HepG2 (cell line): ENCODE results near the gene MX2. TPM values are rescaled to one million over a fixed set of nuclear protein-coding genes. Genes with fewer than 3 reads are reported as not detected.
A peak's percentile ranks its signal among the peaks of the same experiment; 100 is the strongest.

Experiments used
- BCLAF1 ChIP-seq: fragments of 450-650 bp; IDR thresholded peaks from 2 replicates; pipeline ENCODE4 v1.6.1; 2017; ENCODE audit warnings: mild to moderate bottlenecking
- E2F1 ChIP-seq: sonication (generic); formaldehyde crosslinking; IDR thresholded peaks from 2 replicates; pipeline ENCODE4 v1.5.0; 2020; ENCODE audit warnings: missing genetic modification reagents
- GLI4 ChIP-seq: sonication (generic); formaldehyde crosslinking; IDR thresholded peaks from 2 replicates; pipeline ENCODE4 v1.5.1; 2020; ENCODE audit warnings: missing genetic modification reagents, mild to moderate bottlenecking, moderate library complexity, borderline replicate concordance
- KDM6A ChIP-seq: IDR thresholded peaks from 2 replicates; pipeline ENCODE4 v1.6.1; 2016; ENCODE audit warnings: low read depth
- LRRFIP1 ChIP-seq: sonication (generic); formaldehyde crosslinking; conservative IDR thresholded peaks from 2 replicates; pipeline ENCODE4 v1.4.0; 2020; ENCODE audit warnings: missing genetic modification reagents
- MAFK ChIP-seq, 2 experiments: IDR thresholded peaks in 1 of 2; conservative IDR thresholded peaks in 1 of 2; 2 replicates each; pipeline ENCODE4 v1.6.1; 2011; ENCODE audit warnings: improper control_type of control experiment in 2 of 2, low read length in 2 of 2
- MTA3 ChIP-seq: sonication (generic); formaldehyde crosslinking; IDR thresholded peaks from 2 replicates; pipeline ENCODE4 v1.4.0; 2020; ENCODE audit warnings: missing genetic modification reagents
- MYC ChIP-seq: sonication (generic); formaldehyde crosslinking; IDR thresholded peaks from 2 replicates; pipeline ENCODE4 v1.9.0; 2021; ENCODE audit warnings: missing genetic modification reagents, borderline replicate concordance
- PITX1 ChIP-seq: sonication (generic); formaldehyde crosslinking; IDR thresholded peaks from 2 replicates; pipeline ENCODE4 v1.5.1; 2020; ENCODE audit warnings: mild to moderate bottlenecking, missing genetic modification reagents
- SOX6 ChIP-seq, 2 experiments: fragments of 450-650 bp in 1 of 2; sonication (generic) in 1 of 2; formaldehyde crosslinking in 1 of 2; IDR thresholded peaks; 2 replicates each; pipeline versions ENCODE4 v1.4.0 to v1.6.1; 2017 to 2020; ENCODE audit warnings: antibody characterized with exemption in 1 of 2, mild to moderate bottlenecking in 1 of 2, missing genetic modification reagents in 1 of 2
- TAF15 ChIP-seq: fragments of 200-400 bp; formaldehyde crosslinking; IDR thresholded peaks from one replicate; pipeline ENCODE4 v1.6.1; 2018; ENCODE audit warnings: mild to moderate bottlenecking, low read depth, low read length; ENCODE audit not compliant: poor library complexity, severe bottlenecking
- ZBTB14 ChIP-seq: sonication (generic); formaldehyde crosslinking; IDR thresholded peaks from 2 replicates; pipeline ENCODE4 v1.4.0; 2020; ENCODE audit warnings: missing genetic modification reagents
- ZBTB7B ChIP-seq: sonication (generic); formaldehyde crosslinking; IDR thresholded peaks from 2 replicates; pipeline ENCODE4 v1.4.0; 2020; ENCODE audit warnings: missing genetic modification reagents
- ZC3H4 ChIP-seq: sonication (generic); formaldehyde crosslinking; IDR thresholded peaks from 2 replicates; pipeline ENCODE4 v1.4.0; 2020; ENCODE audit warnings: missing genetic modification reagents, borderline replicate concordance
- ZMAT3 ChIP-seq: sonication (generic); formaldehyde crosslinking; conservative IDR thresholded peaks from 2 replicates; pipeline ENCODE4 v1.7.0; 2021; ENCODE audit warnings: missing genetic modification reagents
- ZNF205 ChIP-seq: IDR thresholded peaks from 2 replicates; pipeline ENCODE4 v1.6.1; 2018; ENCODE audit warnings: missing biosample characterization, missing genetic modification reagents
- ZNF33B ChIP-seq: sonication (generic); formaldehyde crosslinking; IDR thresholded peaks from 2 replicates; pipeline ENCODE4 v1.5.1; 2020; ENCODE audit warnings: mild to moderate bottlenecking, missing genetic modification reagents
- ZNF564 ChIP-seq: sonication (generic); formaldehyde crosslinking; IDR thresholded peaks from 2 replicates; pipeline ENCODE4 v1.8.1; 2023; ENCODE audit warnings: mild to moderate bottlenecking, missing genetic modification reagents
- ZNF740 ChIP-seq: sonication (generic); formaldehyde crosslinking; IDR thresholded peaks from 2 replicates; pipeline ENCODE4 v1.4.0; 2020; ENCODE audit warnings: missing genetic modification reagents
- ZNF749 ChIP-seq: sonication (generic); formaldehyde crosslinking; IDR thresholded peaks from 2 replicates; pipeline ENCODE4 v1.8.0; 2022; ENCODE audit warnings: mild to moderate bottlenecking, missing genetic modification reagents, moderate library complexity, borderline replicate concordance
- polyA plus RNA-seq, 8 experiments: library from polyadenylated mRNA; depleted of rRNA in 3 of 8; stranded (reverse) in 7 of 8; unstranded in 1 of 8; fragments of >200 nt; fragmentation: Illumina TruSeq in 4 of 8; extraction: Trizol in 4 of 8; gene quantifications; 2 replicates each; pipeline versions ENCODE4 v1.2.1 to v1.2.3, GENCODE V29; 2011 to 2016; ENCODE audit warnings: low read depth in 4 of 8, missing spikeins in 1 of 8, mixed read lengths in 1 of 8; ENCODE audit not compliant: insufficient read depth in 1 of 8
- total RNA-seq, 5 experiments: library from RNA; depleted of rRNA; stranded (reverse); fragments of >200 nt; fragmentation: Illumina TruSeq; extraction: Trizol; gene quantifications; 2 replicates each; pipeline ENCODE4 v1.2.3, GENCODE V29; 2016; ENCODE audit warnings: low read depth in 1 of 5

MX2 gene
- total and polyA plus RNA-seq, 2 of the 13 experiments (the other 11 are each of a cell fraction or from before 2014, with no cell fraction given) = 24.0 to 35.7 TPM

- TF ChIP-seq LRRFIP1 (no peak), E2F1 (no peak), KDM6A (peak; percentile 96), ZNF33B (CRISPR knock-in tag) (no peak), MYC (CRISPR knock-in tag) (peak; percentile 72), ZNF740 (CRISPR knock-in tag) (no peak), ZNF749 (CRISPR knock-in tag) (0 out of 2 replicates have a peak, but pooled peaks have one; percentile 8), ZBTB7B (peak; percentile 39; the same call in 1 of the 2 replicates), MTA3 (CRISPR knock-in tag) (no peak), TAF15 (no peak), ZMAT3 (peak; percentile 87; the same call in 1 of the 2 replicates), GLI4 (no peak), ZNF564 (CRISPR knock-in tag) (peak; percentile 45; the same call in 1 of the 2 replicates), BCLAF1 (no peak), MAFK (conservative IDR thresholded peaks at IDR 0.05 in 1 of 2, IDR thresholded peaks at IDR 0.05 in 1 of 2; ENCODE audit: low read length in 2 of 2) (peak; percentile 64 to 70; a peak in 3 of 4 replicates), ZNF205 (CRISPR knock-in tag) (no peak; the same call in 1 of the 2 replicates), SOX6 (IDR thresholded peaks at IDR 0.05) (no peak), SOX6 (CRISPR knock-in tag; IDR thresholded peaks at IDR 0.05) (peak; percentile 98), ZBTB14 (CRISPR knock-in tag) (no peak), ZC3H4 (CRISPR knock-in tag) (no peak; the same call in 1 of the 2 replicates), PITX1 (CRISPR knock-in tag) (peak; percentile 99)
Measured at GRCh38 chr21:41322496-41323382, 39.1 kb upstream of the MX2 start (continued).
